NOMO-1 (cell line): ENCODE data around the gene ASB4.
"Not testable (repeated sequence)": the region's sequence is repeated elsewhere in the genome, so short reads cannot be mapped to it uniquely, and the experiment has no call there.

ENCODE experiments used
- DNase-seq, 2 experiments: peaks; one replicate each; lab custom pipeline; 2025; ENCODE audit not compliant: unreplicated experiment in 2 of 2; lab: John Stamatoyannopoulos, UW

The ASB4 gene

DNA sequence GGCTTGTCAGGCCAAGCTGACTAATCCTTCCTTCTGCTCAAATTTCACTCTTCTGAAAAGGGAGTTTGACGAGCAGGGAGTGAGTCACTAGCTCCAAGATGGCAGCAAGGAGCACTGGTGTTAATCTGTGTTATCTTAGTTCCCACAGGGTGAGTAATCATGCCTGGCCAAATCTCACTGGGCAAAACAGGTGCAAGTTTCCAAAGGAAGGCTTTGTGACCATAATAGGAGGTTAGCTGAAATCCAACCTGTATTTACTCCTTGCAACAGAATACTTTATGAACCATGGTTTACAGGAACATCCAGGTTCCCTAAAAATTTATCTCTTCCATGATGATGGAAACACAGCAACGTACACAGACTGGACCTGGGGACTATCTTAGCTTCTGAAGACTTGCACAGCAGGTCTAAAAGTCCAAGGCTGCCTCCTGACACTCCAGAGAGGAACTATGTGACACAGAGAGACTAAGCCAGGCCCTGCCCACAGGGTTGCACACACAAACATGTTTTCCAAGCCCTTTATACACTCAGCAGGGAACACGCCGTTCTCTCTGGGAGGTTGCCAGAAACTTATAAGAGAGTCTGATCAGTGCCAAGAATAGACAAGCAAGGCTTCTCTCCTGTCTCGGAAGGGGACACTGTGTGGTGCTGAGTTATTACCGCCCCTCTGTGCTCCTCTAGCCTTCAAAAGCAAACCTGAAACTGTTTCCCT is 64.2 kb downstream of the ASB4 start:
- DNase-seq = no peak

DNA sequence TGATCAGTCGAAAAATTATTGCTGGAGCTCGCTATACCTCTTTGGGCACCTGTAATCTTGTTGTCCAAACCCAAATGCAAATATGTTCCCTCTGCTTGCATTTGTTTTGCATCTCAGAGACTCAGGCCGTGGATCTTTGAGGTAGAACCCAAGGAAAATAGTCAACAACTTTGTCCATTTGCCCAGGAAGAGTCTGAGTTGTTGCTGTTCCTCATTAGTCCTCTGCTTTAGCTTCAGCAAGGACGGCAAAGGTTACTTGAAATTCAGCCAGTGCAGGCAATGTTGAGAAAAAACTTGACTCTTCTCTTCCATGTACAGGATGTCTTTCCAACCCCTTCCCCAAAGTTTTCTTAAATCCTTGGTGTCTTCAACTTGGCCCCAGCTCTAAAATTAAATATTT is 64.8 kb downstream of the ASB4 start:
- DNase-seq = no peak

DNA sequence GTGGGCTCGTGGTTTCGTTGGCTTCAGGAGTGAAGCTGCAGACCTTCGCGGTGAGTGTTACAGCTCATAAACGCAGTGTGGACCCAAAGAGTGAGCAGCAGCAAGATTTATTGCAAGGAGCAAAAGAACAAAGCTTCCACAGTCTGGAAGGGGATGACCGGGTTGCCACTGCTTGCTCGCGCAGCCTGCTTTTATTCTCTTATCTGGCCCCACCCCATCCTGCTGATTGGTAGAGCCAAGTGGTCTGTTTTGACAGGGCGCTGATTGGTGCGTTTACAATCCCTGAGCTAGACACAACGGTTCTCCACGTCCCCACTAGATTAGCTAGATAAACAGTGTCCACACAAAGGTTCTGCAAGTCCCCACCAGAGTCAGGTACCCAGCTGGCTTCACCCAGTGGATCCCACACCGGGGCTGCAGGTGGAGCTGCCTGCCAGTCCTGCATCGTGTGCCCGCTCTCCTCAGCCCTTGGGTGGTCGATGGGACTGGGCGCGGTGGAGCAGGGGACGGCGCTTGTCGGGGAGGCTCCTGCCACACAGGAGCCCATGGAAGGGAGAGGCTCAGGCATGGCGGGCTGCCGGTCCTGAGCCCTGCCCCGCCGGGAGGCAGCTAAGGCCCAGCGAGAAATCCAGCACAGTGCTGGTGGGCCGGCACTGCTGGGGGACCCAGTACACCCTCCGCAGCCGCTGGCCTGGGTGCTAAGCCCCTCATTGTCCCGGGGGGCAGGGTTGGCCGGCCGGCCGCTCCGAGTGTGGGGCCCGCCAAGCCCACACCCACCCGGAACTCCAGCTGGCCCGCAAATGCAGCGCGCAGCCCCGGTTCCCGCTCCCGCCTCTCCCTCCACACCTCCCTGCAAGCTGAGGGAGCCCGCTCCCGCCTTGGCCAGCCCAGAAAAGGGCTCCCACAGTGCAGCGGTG is 66.5 kb downstream of the ASB4 start:
- not testable (repeated sequence) for DNase-seq

DNA sequence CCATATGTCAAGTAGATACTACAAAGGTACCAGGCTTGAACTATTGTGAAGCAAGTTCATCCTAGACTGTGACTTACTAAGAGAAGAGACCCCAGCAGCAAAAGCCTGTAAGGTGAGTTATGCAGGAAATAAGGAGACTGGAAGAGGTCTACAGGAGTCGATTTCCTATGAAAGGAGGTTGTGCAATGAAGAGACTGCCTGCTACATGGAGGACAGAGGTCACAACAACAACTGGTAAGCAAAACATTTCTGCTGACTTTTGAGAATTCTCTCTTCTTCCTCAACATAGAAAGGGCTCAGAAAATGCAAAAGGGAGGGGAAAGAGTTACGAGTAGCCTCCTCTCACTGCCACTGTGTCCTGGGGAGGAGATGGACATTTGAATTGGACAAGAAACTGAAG is 68.2 kb downstream of the ASB4 start:
- no peak for DNase-seq

DNA sequence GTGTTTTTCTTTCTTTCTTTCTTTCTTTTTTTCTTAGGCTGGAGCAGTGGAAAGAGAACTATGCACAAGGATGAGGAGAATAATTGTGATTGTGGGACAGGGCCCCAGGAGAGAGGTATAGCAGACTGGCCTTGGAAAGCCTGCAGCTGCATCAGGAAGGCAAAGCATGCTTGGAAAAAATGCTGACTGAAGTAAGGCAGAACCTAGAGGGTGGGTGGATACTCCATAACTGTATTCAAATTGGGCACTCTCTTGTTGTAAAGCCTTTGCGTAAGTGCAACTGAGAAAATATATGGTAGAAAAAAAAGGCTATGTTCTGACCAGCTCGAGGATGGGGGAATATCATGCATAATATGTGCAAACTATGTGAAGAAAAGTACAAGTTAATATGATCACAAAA is 71.0 kb downstream of the ASB4 start:
- DNase-seq = no peak

DNA sequence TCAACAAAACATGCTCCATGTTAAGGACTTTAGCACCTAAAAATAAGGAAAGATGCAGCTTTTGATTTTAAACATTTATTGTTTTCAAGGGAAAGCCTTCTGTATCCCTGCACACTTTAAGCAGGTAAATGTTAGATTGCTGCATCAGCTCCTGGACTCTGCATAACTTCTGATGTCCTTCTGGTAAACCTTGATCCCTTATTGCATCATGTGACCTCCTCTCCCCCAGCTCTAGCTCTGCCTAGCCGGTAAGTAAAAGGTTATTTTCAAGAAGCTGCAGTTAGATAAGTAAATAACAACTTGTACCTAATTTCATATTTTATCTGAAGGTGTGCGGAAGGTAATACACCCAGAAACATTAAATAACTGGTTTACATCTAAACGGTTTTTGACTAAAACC is 73.1 kb downstream of the ASB4 start:
- no peak for DNase-seq

DNA sequence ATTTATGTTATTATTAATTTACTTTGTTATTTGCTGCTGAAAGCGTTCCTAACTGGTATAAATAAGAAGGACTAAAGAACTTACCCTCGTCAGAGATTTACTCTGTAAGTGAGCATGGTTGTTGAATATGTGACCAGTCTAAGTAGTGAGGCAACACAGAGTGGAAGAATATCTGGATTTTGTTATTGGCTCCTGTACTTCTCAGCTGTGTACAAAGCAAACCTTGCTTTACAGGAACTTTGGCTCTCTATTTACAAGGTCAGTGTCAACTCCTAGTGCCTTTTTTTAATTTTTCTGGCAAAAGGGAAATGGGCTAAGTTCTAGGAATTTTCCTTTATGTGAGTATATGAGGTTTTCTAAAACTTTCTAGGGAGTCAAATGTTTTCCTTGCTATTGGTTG is 74.9 kb downstream of the ASB4 start:
- no peak for DNase-seq

DNA sequence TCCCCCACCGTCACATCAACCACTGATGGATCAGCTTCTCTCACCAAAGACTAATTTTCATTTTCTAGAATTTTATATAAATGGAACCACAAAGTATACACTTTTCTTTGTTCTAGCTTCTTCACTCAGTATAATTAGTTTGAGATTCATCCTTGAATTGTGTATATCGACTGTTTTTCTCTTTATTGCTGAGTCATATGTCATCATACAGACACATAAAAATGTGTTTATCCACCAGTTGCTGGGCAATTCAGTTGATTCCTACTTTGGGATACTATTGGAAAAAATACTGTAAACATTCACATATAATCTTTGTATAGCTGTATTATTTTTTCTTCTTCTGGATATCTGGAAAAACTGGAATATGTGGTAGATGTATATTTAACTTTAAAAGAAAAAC is 84.0 kb downstream of the ASB4 start:
- DNase-seq = no peak

DNA sequence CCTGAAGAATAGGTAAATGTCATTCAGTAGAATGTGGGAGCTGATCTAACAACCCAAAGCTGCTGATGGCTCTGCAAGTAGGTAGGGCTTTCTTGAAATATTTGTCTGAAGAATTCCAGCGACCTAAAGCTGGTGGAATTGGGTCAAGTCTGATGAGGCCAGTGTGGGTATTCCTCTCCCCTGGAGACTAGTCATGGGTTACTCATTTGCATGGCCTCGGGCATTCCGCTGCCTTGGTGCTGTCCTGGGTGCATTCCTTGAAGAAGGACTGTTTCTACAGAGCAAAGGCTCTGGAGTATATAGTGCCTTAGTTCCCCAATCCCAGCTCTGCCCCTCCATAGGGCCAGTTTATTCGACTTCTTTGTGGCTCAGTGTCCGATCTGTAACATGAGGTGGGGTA is 91.4 kb downstream of the ASB4 start:
- DNase-seq = no peak

DNA sequence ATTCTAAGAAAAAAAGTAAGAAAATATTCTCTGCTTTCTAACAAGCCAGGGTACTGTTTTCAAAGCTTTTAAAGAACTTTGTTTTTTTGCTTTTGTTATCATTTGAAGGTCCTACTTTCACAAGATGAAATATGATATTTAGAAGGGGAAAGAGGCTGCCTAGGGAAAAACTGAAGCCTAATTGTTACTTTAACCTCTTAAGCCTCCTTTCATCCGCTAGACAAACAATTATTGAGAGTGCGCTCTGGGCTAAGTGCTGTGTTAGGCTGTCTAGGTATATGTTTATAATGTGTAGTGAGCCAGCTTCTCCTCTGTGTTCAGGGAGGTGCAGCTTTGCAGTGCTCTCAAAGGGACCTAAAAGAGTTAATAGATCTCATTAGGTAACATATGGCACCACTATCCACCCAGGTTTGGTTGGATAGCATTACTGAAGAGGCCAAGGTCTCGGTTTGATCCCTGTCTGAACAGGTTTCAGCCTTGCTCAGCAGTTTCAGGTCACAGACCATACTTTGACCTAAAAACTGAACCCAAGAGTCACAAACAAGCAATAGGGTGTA is 92.6 kb downstream of the ASB4 start:
- DNase-seq = no peak

DNA sequence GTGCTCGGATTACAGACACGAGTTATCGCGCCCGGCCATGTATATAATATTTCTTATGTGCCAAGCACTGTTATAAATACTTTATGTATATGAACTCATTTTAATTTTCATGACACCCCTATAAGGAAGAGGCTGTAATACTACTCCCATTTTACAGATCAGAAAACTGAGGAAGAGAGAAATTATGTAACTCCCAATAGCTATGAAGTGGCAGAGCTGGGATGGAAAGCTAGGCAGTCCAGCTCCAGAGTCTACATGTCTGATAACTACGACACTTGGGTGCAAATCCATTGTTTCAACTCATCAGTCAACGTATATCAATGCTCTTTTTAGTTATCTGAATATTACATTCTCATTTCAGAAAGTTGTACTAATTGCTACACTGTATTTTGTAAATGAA is 93.6 kb downstream of the ASB4 start:
- DNase-seq = no peak

DNA sequence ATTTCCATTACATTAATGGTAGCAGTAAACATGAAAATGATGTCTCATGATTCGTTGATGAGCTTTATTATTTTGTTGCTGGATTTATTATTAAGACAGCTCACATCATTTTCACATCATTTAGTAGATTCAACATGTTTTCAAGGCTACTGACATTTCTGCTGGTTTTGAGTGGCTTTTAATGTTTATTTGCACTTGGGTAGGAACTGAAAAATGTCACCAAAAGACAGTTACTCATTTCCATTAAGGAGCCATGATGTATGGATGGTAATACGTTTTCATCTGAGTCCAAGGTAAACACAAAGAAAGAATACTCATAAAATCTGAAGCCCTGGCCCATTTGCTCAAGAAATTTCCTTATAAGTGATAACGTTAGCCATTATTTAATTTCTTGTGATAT is 95.7 kb downstream of the ASB4 start:
- no peak for DNase-seq

DNA sequence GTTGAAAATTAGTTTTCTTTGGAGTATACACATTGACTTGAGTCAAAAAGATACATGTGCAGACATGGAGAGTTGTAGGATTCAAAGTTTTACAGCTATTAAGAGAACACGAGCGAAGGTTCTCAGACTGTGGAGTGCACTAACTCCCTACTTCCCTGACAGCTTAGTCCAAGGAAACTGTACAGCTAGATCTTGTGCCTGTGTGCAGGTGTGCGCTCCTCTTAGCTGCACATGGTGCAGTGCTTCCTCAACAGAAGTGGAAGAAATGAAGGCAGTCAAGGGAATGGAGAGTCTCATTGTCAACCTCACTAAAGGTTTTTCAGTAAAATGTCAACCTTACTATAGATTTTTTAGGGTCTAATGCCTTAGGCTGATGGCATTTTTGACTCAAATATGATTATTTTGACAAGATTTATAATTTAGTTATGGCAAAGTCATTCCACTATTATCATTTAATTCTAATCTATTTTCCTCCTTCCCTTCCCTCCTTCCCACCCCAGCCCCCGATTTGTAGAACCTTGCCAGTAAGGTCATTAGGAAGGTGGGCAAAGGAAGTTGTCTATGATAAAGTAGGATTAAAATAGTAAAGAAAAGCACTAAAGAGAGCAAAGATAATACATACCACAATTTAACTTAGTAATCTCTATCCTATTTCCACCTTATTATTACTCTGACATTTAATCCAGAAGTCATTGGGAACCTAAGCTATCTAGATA is 97.0 kb downstream of the ASB4 start:
- no peak for DNase-seq

DNA sequence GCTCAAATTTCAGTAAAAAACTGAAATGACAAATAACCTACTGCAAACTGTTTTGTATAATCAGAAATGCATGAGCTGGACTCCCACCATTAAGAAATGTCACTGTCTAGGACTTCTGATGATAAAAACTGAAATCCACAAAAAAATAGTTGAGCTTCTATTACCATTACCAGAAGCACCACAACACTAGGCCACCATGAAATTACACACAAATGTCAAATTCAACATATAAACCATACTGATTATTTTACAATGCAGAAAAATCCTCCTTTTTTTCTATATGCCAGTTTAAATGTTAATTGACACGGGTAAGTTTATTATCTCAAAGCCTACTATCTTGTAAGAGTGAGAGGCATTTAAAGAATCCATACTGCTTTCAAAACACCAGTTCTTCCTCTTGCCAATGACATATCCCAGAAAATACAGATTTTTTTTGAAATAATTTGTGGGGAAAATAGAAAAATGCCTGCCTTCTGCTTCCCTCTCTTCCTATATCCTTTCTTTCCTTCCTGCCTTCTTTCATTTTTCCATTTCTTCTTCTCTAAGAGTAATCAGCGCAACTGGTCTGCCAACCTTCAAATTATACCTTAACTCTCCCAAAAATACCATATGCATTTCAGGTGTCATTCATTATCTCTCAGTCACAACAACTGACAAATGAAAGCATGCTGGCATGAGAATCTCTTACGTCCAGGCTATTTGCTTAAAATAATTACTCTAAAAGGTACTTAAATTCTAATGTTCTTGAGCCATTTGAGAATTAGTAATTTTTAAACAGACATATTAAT is 98.3 kb downstream of the ASB4 start:
- DNase-seq = no peak

DNA sequence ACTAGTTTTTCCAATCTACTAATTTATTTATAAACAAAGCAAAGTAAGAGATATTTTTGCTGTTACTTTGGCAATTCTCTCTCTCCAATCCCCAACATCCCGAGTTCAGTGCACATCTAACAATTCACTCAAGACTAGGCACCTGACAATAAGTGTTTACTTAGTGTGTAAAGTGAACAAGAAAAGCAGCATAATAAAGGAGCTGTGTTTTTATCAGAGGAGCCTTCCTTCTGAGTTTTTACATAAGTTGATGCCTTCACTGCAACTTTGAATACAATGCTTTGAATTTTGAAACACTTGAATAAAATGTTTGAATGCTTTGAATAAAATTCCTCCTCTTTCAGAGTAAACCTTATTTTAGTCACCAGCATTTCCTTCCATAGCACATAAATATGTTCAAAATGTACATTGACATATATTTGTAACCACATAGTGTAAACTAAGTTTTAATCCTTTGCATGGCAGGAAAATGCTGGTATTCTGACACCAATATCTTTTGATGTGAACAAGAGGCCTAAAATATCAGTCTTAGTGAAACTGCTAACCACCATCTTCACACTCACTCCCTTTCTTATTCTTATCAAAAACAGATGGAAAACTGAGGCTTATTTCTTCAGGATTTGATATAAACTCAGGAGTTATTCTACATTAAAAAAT is 99.2 kb downstream of the ASB4 start:
- DNase-seq = no peak

DNA sequence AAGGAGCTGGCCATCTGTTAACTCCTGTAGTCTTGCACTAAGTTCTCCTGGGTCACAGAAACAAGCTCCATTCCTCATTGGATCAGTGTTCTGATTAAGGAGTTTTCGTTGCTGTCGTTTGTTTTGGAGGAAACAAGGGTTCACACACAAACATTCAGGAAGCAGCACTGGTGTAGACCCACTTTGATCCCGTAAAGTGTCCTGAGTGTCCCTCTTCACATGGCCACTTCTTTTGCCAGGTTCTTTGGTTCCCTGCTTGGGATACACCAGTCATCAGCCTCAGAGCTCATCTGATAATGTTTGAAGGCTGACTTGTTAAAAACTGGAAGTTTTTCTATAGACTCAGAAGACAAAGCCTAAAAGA is 99.7 kb downstream of the ASB4 start:
- DNase-seq = no peak

DNA sequence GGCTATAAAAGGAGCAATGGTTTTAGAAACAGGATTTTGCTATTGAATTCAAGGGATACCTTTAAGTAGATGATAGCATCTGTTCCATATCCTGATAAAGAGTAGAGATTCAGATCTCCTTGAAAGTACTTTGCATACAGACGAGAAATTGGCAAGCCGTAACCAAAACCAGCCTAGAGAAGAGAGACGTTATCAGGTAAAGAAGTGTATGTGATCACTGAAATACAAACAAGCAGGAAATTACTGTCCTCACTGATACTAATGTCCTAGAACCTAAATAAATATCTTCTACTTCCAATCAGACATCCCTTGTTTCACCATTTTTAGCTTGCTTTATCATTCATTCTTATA is 101.2 kb downstream of the ASB4 start:
- no peak for DNase-seq

DNA sequence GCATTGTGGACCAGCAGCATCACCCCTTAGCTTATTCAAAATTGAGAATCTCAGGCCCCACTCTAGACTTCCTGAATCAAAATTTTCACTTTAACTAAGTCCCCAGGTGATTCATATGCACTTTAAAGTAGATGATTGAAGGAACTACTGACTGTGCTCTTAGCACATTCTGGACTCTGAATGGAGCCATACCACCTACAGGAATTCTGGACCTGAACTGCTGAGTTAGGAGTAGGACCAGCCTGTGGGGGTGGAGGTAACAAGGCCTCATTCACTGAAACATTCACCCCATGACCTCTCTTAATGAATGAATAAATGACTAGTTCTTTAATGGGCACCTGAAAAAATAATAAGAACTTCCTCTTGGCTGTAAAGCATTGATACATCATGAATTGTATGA is 103.3 kb downstream of the ASB4 start:
- DNase-seq = no peak

DNA sequence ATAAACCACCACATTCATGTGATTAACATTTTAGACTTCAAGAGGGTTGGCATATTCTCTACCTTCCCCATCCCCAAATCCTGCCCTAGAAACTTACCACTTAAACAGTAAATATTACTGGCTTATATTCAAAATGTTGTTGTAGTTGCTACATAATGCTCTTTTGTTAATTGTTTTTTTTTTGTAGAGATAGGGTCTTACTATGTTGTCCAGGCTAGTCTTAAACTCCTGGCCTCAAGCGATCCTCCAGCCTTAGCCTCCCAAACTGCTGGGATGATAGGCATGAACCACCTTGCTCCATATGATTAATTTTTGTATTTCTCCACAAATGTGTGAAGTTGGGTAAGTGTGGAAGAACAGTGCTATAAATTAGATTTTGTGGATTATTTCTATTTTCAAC is 104.0 kb downstream of the ASB4 start:
- no peak for DNase-seq
